NCI-H128 (cell line): Measurements from ENCODE around the gene ENOSF1.
"Not testable (repeated sequence)": the region's sequence is repeated elsewhere in the genome, so short reads cannot be mapped to it uniquely, and the experiment has no call there.

Experiments
- DNase-seq: peaks from one replicate; lab custom pipeline; 2025; ENCODE audit not compliant: unreplicated experiment; lab: John Stamatoyannopoulos, UW

ENOSF1 gene

GRCh38 chr18:708096-708495 lies 4.3 kb downstream of the ENOSF1 start:
- DNase-seq, result no peak

DNA sequence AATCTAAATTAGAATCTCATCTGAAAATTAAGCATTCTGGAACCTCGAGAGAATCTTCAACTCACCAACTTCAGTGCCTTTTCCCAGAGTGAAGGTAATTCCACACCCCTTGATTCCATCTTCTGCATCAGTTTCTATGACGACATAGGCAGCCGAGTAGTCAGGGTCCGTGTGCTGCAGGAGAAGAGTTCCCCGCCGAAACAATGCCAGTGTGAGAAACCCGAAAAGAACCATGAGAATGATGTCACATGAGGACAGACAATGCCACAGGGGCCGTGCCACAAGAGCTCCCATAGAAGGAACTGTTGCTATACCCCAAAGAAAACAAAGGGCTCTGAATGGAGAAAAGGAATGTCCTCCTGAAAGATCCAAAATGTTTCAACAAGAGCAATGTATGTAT lies 6.0 kb downstream of the ENOSF1 start:
- no peak for DNase-seq

DNA sequence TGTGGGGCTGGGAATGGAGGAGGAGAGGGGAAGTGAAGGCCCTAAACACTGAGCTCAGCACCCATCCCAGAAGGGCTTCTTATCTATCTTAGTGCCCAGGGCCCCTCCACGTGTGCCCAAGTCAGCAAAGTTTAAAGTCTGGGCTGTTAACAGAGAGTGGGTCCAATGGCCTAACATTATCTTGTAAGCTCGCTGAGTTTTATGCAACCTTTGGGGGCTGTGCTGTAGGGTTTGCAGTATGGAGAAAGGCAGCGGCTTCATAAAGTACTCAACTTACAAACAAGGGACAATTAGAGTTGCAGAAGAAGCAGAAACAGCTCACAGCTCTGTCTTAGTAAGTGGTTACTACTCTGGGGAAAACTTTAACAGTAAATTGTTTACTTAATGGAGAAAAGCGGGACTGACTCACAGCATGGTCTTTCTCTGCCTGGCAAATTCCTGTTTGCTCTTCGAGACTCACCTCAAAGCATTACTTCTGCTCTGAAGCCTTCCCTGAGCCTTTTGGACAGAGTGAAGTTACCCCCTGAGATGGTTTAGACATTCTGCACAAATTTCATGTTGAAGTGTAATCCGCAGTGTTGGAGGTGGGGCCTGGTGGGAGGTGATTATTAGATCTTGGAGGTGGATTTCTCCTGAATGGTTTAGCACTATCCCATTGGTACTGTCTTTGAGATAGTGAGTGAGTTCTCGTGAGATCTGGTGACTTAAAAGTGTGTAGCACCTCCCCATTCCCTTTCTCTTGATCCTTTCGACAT lies 9.0 kb downstream of the ENOSF1 start:
- no peak for DNase-seq

DNA sequence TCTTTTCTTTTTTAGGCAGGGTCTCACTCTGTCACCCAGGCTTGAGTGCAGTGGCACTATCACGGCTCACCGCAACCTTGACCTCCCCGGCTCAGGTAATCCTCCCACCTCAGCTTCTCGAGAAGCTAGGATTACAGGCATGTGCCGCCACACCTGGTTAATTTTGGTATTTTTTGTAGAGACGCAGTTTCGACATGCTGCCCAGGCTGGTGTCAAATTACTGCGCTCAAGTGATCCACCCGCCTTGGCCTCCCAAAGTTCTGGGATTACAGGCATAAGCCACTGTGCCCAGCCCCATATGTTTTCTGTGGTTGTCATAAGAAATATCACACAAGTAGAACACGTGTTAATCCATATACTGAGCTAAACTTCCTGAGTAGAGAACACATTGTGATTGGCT lies 14.6 kb downstream of the ENOSF1 start:
- DNase-seq, result no peak

GRCh38 chr18:697012-697411 lies 15.4 kb downstream of the ENOSF1 start:
- no peak for DNase-seq

- no peak for DNase-seq
Observed at GRCh38 chr18:693466-694187, 18.8 kb downstream of the ENOSF1 start.

GRCh38 chr18:692824-693223 lies 19.6 kb downstream of the ENOSF1 start:
- DNase-seq, result no peak

GRCh38 chr18:688323-688722 lies 24.1 kb downstream of the ENOSF1 start:
- no peak for DNase-seq

DNA sequence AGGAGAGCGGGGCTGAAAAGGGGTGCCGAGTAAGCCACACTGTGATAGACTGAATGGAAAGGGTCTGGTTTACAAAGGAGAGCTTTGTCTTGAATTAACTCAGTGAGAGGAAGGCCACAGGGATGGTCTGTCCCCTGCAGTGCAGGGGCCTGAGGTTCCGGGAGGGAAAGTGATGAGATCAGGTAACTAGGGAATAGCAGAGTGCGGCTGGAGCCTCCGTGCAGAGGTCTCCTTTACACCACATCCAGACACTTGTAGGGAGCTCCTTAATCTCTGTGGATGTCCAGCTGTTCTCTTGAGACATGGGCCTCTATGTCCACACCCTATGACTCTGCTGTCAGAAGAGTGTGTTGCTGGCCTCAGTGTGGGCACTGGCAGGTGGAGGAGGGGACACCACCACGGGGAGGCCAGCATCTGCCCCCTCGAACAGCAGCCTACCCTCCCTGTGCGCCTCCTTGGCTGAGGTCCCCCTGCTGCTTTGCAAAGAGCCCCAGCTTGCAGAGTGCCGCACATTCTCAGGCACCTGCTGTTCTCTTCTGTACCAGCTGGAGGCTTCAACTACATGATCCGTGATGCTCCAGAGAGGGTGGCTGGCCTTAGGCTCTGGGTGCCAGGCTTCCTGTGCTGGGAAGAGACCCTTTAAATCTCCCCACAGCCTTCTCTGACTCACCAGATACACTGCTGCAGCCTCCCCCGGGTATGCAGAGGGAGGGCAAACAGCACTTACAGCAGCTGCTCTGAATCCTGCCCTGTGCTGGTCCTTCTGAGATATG lies 25.9 kb downstream of the ENOSF1 start:
- DNase-seq, result no peak

GRCh38 chr18:685438-685837 lies 27.0 kb downstream of the ENOSF1 start:
- no peak for DNase-seq

GRCh38 chr18:683531-683930 lies 28.9 kb downstream of the ENOSF1 start:
- DNase-seq, result no peak

DNA sequence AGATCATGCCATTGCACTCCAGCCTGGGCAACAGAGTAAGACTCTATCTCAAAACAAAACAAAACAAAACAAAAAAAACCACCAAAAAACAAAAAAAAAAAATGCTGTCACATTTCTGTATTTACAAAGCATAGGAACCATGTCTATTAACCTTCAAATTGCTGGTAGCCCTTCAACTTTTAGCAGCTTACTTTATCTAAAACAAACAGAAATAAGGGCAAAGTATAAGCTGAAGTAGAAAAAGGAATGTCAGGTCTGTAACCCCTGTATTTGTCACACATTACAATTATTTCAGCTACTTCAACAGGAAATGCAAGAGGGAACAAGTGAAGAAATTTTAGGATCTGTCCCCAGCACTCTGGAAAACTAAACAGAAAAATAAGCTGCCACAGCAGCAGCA lies 29.6 kb downstream of the ENOSF1 start:
- DNase-seq, result no peak

GRCh38 chr18:682416-682815 lies 30.0 kb downstream of the ENOSF1 start:
- DNase-seq, result not testable (repeated sequence)

GRCh38 chr18:681985-682384 lies 30.4 kb downstream of the ENOSF1 start:
- no peak for DNase-seq

GRCh38 chr18:680392-680791 lies 32.0 kb downstream of the ENOSF1 start:
- no peak for DNase-seq

DNA sequence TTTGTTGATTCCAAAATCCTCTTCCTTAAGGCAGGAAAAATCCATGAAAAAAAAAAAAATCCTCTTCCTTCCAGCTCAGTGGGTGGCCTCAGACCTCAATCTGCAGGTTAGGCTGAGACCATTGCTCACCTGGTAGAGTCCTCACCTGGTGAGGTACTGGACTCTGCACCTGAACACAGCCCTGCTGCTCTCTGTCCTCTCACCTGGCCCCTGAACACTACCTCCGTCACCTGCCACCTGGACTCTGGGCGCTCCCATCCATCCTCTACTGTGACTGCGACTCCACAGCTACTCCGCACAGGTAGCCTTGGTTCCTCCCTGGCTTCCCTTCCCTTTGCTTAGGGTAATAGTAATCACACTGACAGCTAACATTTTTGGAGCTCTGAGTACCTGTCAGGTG lies 32.9 kb downstream of the ENOSF1 start:
- DNase-seq, result no peak

- no peak for DNase-seq
Observed at GRCh38 chr18:678482-679182, 33.8 kb downstream of the ENOSF1 start.

DNA sequence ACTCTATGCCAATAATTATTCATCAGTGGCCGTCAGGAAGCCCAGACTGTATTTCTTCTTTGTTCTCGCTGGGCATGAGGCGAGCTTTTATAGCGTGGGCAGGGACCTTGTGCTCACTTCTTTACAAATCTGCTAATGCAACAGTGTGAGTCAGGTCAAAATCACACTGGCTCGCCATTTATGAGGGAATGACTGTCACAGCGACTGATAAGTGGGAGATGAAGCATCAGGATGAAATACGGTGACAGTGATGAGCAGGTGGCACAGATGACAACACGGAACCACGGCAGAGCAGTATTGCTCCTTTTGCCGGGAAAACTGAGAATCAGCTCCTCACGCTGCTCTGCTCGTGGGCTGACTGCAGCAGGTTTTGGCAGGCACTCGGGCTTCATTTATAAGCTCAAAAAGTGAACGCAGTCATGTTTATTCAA lies 34.5 kb downstream of the ENOSF1 start:
- no peak for DNase-seq

DNA sequence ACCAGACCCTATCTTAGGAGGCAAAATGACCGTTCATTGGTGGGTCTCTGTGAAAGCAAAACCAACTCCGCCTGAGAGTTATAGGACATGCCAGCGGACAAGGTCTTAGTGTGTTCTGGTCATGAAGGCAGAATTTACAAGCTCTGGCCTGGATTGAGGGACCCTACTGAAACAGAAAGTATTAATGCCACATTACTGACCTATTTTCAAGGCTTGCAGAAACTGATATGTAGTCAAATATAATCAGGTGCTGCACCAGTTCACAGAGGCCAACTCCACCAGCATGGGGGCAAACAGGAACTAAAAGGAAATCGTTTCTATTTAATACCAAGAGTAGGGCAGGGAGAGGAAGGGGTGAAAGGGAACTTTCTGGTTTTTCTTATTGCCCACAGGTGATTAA lies 35.3 kb downstream of the ENOSF1 start:
- no peak for DNase-seq

- DNase-seq, result no peak
Observed at GRCh38 chr18:676736-677135, 35.7 kb downstream of the ENOSF1 start.

- DNase-seq, result no peak
Observed at GRCh38 chr18:676069-676468, 36.4 kb downstream of the ENOSF1 start.
